Stimulated activated CD4-positive, alpha-beta T cell treated with anti-CD3 and anti-CD28 coated beads, Interleukin-2, amount 100 ng/mL, for 24 hours (primary cell): ENCODE measurements around the gene POLD4.
A peak's percentile ranks its signal among the peaks of the same experiment; 100 is the strongest.

Source experiments
- DNase-seq, 2 donors: peaks; one replicate each; pipeline ENCODE4 v3.0.0-alpha.2; 2020

POLD4 gene

GRCh38 chr11:67387518-67387917, 34.2 kb upstream of the POLD4 start:
- no peak for DNase-seq

- DNase-seq, result no peak
Measured at GRCh38 chr11:67387069-67387468, 33.7 kb upstream of the POLD4 start.

- no peak for DNase-seq
Measured at GRCh38 chr11:67384851-67385366, 31.6 kb upstream of the POLD4 start.

DNA sequence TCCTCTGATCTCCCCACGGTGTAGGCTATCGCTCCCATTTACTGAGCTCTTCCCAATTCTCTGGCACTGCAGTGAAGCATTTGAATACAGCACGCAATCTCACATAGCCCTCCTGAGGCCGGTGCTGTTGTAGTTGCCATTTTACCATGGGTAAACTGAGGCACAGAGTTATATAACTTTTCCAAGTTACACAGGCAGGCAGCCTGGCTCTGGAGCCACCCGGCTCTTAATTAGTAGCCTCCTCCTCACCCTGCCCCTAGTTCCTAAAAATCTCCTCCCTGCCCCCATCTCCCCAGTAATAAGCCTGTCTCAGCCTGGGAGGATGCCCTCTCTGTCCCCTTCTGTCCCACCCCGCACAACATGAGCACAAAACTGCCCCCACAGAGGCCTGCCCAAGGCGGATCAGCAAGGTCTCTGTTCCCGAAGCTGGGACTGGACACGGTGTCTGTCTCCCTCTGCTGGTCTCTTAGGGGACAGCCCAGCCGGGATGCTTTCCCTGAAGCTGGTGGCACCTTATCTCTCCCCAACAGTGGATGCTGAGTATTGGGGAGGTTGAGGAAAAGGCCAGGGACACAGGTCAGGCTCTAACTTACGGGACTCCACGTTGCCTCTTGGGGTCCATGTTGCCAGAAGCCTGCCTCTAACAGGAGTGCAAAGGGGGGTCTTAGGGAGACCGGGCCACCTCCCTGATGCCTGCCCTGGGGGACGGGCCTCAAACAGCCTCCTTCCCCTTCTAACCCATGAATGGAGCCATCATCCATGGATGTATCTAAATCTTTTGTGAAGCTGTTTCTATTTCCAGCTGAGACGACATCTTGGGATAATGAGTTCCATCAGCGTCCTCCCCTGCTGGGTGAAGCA, 29.2 kb upstream of the POLD4 start:
- DNase-seq, result peak; percentile 86 to 87

GRCh38 chr11:67381244-67381972, 28.1 kb upstream of the POLD4 start:
- no peak for DNase-seq

DNA sequence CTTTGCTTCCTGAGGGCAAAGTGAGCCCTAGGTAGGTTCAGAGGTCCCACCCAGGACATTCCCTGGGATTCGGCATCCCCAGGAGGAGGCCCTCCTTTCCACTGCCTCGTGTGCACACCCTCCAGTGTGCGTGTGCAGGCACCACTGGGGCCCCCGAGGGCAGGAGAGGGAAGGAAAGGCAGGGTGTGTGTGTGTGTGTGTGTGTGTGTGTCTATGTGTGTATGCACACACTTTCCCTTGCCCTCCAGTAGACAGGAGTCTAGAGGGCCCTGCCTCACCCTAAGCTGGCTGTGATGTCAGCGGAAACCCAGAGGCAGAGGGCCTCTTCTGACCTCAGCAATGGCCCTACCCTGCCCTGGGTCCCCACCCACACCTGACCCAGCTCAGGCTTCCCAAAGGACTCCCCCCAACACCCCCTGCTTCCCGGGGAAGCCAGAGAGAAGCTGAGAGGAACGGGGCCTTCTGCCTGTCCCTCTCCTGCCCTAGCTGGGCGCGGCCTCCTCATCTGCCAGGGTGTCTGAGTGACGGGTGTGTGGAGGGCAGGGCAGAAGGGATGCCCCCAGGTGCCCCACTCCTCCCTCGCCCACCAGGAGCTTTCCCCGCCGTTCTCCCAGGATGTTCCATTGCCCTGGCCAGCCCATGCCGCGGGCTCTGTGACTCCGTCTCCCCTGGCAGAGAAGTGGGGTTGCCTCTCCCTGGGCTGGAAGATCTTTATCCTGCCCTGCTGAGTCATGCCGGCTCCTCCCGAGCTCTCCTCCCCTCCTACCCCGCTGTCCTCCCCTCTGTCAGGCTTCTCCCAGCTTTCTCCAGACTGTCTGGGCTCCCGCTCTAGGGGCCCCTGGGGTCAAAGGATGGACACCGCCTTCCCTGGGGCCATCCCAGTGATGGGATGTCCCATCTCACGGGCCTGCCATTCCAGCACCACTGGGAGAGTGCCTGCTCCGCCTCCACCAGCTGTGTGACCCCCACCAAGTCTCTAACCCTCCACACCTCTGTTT, 26.0 kb upstream of the POLD4 start:
- DNase-seq, result no peak

DNA sequence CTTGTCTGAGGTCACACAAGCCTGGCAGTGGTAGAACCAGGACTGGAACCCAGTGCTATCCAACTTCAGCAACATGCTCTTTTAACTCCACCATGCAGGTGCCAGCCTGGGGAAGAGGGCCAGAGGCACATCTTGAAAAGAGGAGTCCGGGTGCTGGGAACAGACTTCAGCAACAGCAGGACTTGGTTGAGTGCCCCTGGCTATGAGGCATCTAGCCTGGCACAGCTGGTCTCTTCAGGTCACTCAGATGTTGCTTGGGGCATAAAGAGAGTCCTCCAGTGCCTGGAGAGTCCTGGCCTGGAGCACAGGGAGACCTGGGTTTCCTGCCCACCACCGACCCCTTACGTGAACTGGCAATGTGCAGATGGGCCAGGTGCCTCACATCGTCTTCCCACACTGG, 25.2 kb upstream of the POLD4 start:
- no peak for DNase-seq

GRCh38 chr11:67376873-67377808, 23.8 kb upstream of the POLD4 start:
- no peak for DNase-seq

GRCh38 chr11:67376063-67376820, 22.9 kb upstream of the POLD4 start:
- DNase-seq, result no peak

GRCh38 chr11:67375320-67376055, 22.1 kb upstream of the POLD4 start:
- DNase-seq, result no peak

DNA sequence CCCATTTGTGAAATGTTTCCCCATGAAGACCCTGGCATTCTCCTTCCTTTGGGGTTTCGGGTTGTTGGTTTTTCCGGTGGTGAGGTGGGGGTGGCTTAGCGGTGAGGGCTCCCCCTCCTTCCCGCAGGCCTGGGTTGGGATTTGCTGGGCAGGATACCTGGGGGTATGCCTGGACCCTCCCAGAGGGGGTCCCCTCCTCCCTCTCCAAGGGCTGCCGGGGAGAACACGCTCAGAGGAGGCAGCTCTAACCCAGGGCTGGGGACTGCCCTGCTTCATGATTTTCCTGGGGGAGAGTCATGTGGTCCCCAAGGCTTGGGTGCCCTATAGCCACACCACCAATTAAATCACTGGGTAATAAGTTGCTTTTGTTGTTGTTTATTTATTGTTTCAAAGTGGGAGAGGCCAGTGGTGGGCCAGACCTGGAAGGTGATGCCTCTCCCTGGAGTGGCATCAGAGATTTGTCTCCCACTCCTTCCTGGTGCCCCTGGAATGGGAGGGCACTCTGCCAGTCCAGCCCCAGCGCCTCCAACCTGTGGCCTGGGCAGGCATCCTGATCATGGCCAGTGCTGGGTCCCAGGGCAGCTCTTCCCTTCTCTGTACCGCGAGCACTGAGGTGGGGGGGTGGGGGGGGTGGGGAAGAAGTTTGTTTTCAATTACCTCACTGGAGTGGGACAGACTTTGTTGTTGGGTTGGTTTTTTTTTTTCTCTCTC, 21.4 kb upstream of the POLD4 start:
- no peak for DNase-seq

DNA sequence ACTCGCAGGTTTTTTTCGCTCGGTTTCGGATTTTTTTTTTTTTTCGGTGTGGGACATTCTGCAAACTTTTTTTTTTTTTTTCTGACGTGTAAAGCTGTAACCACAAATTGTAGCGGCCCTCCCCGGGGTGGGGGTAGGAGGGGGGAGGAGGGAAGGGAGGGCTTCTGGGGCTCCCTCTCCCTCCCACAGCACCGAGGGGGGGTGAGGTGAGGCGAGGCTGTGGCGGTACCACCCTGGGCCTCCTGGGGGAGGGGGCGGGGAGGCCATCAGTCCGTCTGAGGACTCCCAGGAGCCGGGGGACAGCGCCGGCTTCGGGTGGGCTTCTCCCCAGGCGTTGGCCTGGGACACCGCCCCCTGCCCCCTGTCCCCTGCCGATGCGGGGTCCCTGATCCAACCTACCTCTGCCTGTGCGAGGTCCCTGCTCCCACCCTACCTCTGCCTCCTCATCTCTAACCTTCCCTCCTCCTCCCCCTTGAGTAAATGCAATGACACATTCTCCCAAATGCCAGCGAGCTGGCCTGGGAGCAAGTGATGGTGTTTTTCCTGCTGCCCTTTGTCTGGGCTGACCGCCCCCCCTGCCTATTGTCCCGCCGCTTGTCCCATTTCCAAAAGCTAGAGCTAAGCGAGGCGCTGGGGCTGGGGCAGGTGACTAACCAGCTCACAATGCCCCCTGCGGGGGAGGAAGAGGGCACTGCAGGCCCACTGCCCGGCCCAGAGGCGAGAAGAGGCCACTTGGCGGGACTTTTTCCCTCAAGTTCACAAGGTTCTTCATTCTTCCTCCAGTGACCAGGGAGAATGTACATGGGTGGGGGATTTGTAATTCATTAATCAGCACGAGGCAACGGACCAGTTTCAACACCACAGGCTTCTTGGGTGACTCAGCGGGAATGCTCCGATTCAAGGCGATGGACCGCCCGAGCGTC, 20.6 kb upstream of the POLD4 start:
- DNase-seq, result peak; percentile 48 to 70

- DNase-seq, result peak in 1 of 2 donors; percentile 46
Measured at GRCh38 chr11:67372993-67373647, 19.8 kb upstream of the POLD4 start, which contains the start of gene CLCF1. Gene CLCF1 (minus strand): TSS chr11:67373598. CDS start chr11:67373539, 59 bp downstream.

- DNase-seq, result no peak
Measured at GRCh38 chr11:67372321-67372992, 19.1 kb upstream of the POLD4 start.

- no peak for DNase-seq
Measured at GRCh38 chr11:67371911-67372320, 18.6 kb upstream of the POLD4 start.

DNA sequence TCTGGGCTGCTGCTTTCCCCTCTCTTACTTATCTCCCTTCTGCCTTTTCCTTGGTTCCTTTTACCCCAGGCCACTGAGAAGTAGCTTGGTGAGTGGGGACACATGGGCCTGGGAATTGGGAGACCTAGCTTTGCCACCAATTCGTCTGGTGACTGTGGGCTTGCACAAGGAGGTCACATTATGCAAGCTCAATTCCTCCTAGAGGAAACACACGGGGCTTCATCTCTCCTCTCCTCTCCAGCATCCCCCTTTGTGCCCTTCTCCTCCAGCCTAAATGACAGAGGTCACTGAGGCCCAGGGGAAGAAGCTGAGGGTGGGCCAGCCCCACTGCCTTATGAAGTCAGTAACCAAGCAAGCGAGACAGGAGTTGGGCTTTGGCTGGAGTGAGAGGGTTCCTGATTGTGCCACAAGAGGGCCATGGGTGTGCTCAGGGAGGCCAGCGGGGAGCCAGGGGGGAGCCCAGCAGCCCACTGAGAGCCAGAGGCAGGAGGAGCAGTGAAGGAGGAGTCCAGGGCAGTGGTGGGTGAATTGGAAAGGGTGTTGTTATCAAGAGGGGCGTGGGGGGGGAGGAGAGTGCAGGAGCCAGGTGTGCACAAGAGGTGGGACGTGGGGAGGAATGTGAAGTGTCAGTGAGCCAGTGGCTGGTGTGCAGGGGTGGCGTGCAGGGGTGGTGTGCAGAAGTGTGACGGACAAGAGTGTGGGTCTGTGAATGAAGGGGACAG, 18.0 kb upstream of the POLD4 start:
- no peak for DNase-seq
